Fibroblast of the aortic adventitia (primary cell): ENCODE results near the gene CELF5. TPM values are rescaled to one million over a fixed set of nuclear protein-coding genes. Genes with fewer than 3 reads are reported as not detected.

ENCODE experiments used
- DNase-seq: peaks from one replicate; pipeline ENCODE4 v3.0.0-alpha.2; 2010; ENCODE audit warnings: low read depth
- H3K4me3 ChIP-seq: 2 replicates; pipeline ENCODE4 v1.5.1; 2011; ENCODE audit warnings: low read depth, mild to moderate bottlenecking, control low read depth, low read length, moderate library complexity
- CTCF ChIP-seq: IDR thresholded peaks from 2 replicates; pipeline ENCODE4 v1.5.1; 2011; ENCODE audit warnings: mild to moderate bottlenecking, low read length, control low read depth, inconsistent platforms; ENCODE audit not compliant: insufficient read depth
- total RNA-seq: library from RNA; depleted of rRNA; stranded (reverse); fragments of >200 nt; gene quantifications from 2 replicates; pipeline ENCODE4 v1.2.3, GENCODE V29; 2012; ENCODE audit warnings: low replicate concordance

Gene CELF5
- total RNA-seq, 1 donor = not detected

GRCh38 chr19:3249408-3249807 is 24.9 kb downstream of the CELF5 start:
- no peak for DNase-seq
- no peak for TF ChIP-seq CTCF
- no peak overlapping the region for H3K4me3 ChIP-seq

GRCh38 chr19:3250675-3251074 is 26.2 kb downstream of the CELF5 start:
- peak; percentile 65 for TF ChIP-seq CTCF
- DNase-seq = peak; percentile 15
- no peak overlapping the region for H3K4me3 ChIP-seq

- no peak overlapping the region for H3K4me3 ChIP-seq
- DNase-seq = no peak
- no peak for TF ChIP-seq CTCF
These were observed 26.8 kb downstream of the CELF5 start for GRCh38 chr19:3251229-3251628.

- H3K4me3 ChIP-seq = no peak overlapping the region
- no peak for TF ChIP-seq CTCF
- no peak for DNase-seq
These were observed 28.2 kb downstream of the CELF5 start for GRCh38 chr19:3252650-3253049.

- no peak for TF ChIP-seq CTCF
- no peak for DNase-seq
- H3K4me3 ChIP-seq = no peak overlapping the region
These were observed 28.8 kb downstream of the CELF5 start for GRCh38 chr19:3253270-3253669.

- no peak overlapping the region for H3K4me3 ChIP-seq
- no peak for DNase-seq
- no peak for TF ChIP-seq CTCF
These were observed 30.1 kb downstream of the CELF5 start for GRCh38 chr19:3254520-3254919.

- no peak for TF ChIP-seq CTCF
- no peak for DNase-seq
- no peak overlapping the region for H3K4me3 ChIP-seq
These were observed 32.6 kb downstream of the CELF5 start for GRCh38 chr19:3257071-3257470.
